Upper lobe of left lung (tissue), 6 donors: ENCODE results near the gene FMNL2. TPM values are rescaled to one million over a fixed set of nuclear protein-coding genes. Genes with fewer than 3 reads are reported as not detected.

Experiments
- ATAC-seq, 2 donors: fragments of 200-7000 bp; cut with Tn5 transposase; one replicate each; pipeline ENCODE4 v1.9.1; 2022; ENCODE audit warnings: mild to moderate bottlenecking in 2 of 2, moderate library complexity in 2 of 2; ENCODE audit not compliant: low FRiP score in 2 of 2
- DNase-seq, 2 donors: peaks; one replicate each; pipeline ENCODE4 v3.0.0-alpha.2; 2019 to 2020
- H3K27ac ChIP-seq, 4 donors: fragments of 200-600 bp; sonication (generic); one replicate each; pipeline ENCODE4 v1.5.1; 2016 to 2019
- H3K27me3 ChIP-seq, 4 donors: fragments of 200-600 bp; sonication (generic); one replicate each; pipeline ENCODE4 v1.5.1; 2017 to 2019
- H3K36me3 ChIP-seq, 4 donors: fragments of 200-600 bp; sonication (generic); one replicate each; pipeline ENCODE4 v1.5.1; 2016 to 2019
- H3K4me1 ChIP-seq, 4 donors: fragments of 200-600 bp; sonication (generic); one replicate each; pipeline ENCODE4 v1.5.1; 2018 to 2019
- H3K4me3 ChIP-seq, 4 donors: fragments of 200-600 bp; sonication (generic); one replicate each; pipeline ENCODE4 v1.5.1; 2017 to 2019; ENCODE audit warnings: mild to moderate bottlenecking in 2 of 4, moderate library complexity in 1 of 4
- H3K9me3 ChIP-seq, 4 donors: fragments of 200-600 bp; sonication (generic); one replicate each; pipeline ENCODE4 v1.5.1; 2018 to 2019
- CTCF ChIP-seq, 6 experiments: fragments of 450-650 bp in 4 of 6; fragments of 200-600 bp in 2 of 6; sonication (generic) in 2 of 6; IDR thresholded peaks; one replicate each; pipeline ENCODE4 v1.5.1; 2016 to 2019; ENCODE audit warnings: antibody characterized with exemption in 6 of 6
- EP300 ChIP-seq, 4 donors: sonication (generic); formaldehyde crosslinking; IDR thresholded peaks; one replicate each; pipeline ENCODE4 v1.5.1; 2017; ENCODE audit warnings: antibody characterized with exemption in 4 of 4, control low read depth in 2 of 4
- POLR2A ChIP-seq, 4 donors: fragments of 450-650 bp; IDR thresholded peaks; one replicate each; pipeline ENCODE4 v1.5.1; 2016 to 2017; ENCODE audit warnings: antibody characterized with exemption in 4 of 4, mild to moderate bottlenecking in 2 of 4
- POLR2AphosphoS5 ChIP-seq, 2 donors: sonication (generic); formaldehyde crosslinking; IDR thresholded peaks; one replicate each; pipeline ENCODE4 v1.5.1; 2017; ENCODE audit warnings: antibody characterized with exemption in 2 of 2
- WGBS, 2 donors: methylation state at CpG; one replicate each; pipeline ENCODE4 v1.1.5; 2017 to 2018; 5-methylcytosine and 5-hydroxymethylcytosine counted together
- total RNA-seq, 6 donors: library from RNA; depleted of rRNA in 4 of 6; stranded (reverse); fragments of >200 nt in 4 of 6; gene quantifications; one replicate each; pipeline versions ENCODE4 v1.1.0 to v1.2.1, GENCODE V29; 2016 to 2021
- donor health status: DM: no; HTN: no; CAD: no; lungs with moderate emphysema.
- donor health status: DM: no; HTN: yes; CAD: no; lungs with severe emphysema.

FMNL2 gene
- total RNA-seq, 6 donors from 2014 or later, result 49.9 to 160 (median 66.9) TPM

- Histone ChIP-seq H3K4me3 (no peak overlapping the region), H3K4me1 (peaks cover 0 to 8% (median 5%) of the 10 kb centered on the region in 4 donors), H3K36me3 (no peaks in the 10 kb centered on the region), H3K27ac (no peak overlapping the region), H3K9me3 (no peaks in the 10 kb centered on the region), H3K27me3 (no peaks in the 10 kb centered on the region)
- 88 to 89% methylated on average over 6 of the region's 6 CpGs for WGBS, 2 donors
- DNase-seq (no peak), ATAC-seq (no peak)
- no peak for TF ChIP-seq EP300 (IDR thresholded peaks at IDR 0.05)
- TF ChIP-seq POLR2A (IDR thresholded peaks at IDR 0.05), result no peak
- no peak for TF ChIP-seq POLR2AphosphoS5 (IDR thresholded peaks at IDR 0.05)
- TF ChIP-seq CTCF (IDR thresholded peaks at IDR 0.05), result no peak
Observed at GRCh38 chr2:152477347-152478092, 142.5 kb downstream of the FMNL2 start.

GRCh38 chr2:152479282-152479681 is 144.3 kb downstream of the FMNL2 start:
- H3K27me3 ChIP-seq, result no peaks in the 10 kb centered on the region
- H3K27ac ChIP-seq, result no peak overlapping the region
- ATAC-seq (no peak), DNase-seq (no peak)
- peaks cover 0 to 3% (median 1%) of the 10 kb centered on the region in 4 donors for H3K4me1 ChIP-seq
- TF ChIP-seq CTCF (IDR thresholded peaks at IDR 0.05) (no peak), POLR2A (IDR thresholded peaks at IDR 0.05) (no peak), POLR2AphosphoS5 (IDR thresholded peaks at IDR 0.05) (no peak), EP300 (IDR thresholded peaks at IDR 0.05) (no peak)
- WGBS, 2 donors, result 94 to 99% methylated on average over 3 of the region's 3 CpGs
- H3K36me3 ChIP-seq, result no peaks in the 10 kb centered on the region
- H3K9me3 ChIP-seq, result no peaks in the 10 kb centered on the region
- H3K4me3 ChIP-seq, result no peak overlapping the region

GRCh38 chr2:152480821-152481399 is 145.9 kb downstream of the FMNL2 start:
- Histone ChIP-seq H3K4me1 (peaks cover 3 to 8% (median 5%) of the 10 kb centered on the region in 4 donors), H3K27ac (no peak overlapping the region), H3K9me3 (no peaks in the 10 kb centered on the region), H3K36me3 (no peaks in the 10 kb centered on the region), H3K27me3 (no peaks in the 10 kb centered on the region), H3K4me3 (no peak overlapping the region)
- 78 to 83% methylated on average over 4 of the region's 4 CpGs for WGBS, 2 donors
- TF ChIP-seq CTCF (IDR thresholded peaks at IDR 0.05), result no peak
- TF ChIP-seq POLR2AphosphoS5 (IDR thresholded peaks at IDR 0.05), result no peak
- TF ChIP-seq POLR2A (IDR thresholded peaks at IDR 0.05), result no peak
- no peak for TF ChIP-seq EP300 (IDR thresholded peaks at IDR 0.05)
- ATAC-seq (no peak), DNase-seq (no peak)

- Histone ChIP-seq H3K9me3 (no peaks in the 10 kb centered on the region), H3K36me3 (no peaks in the 10 kb centered on the region), H3K4me1 (peaks cover 11 to 19% (median 14%) of the 10 kb centered on the region in 4 donors), H3K27ac (no peak overlapping the region), H3K4me3 (no peak overlapping the region), H3K27me3 (no peaks in the 10 kb centered on the region)
- TF ChIP-seq POLR2A (IDR thresholded peaks at IDR 0.05), result no peak
- no peak for TF ChIP-seq POLR2AphosphoS5 (IDR thresholded peaks at IDR 0.05)
- DNase-seq (no peak), ATAC-seq (no peak)
- 90 to 93% methylated on average over 5 of the region's 5 CpGs for WGBS, 2 donors
Observed at GRCh38 chr2:152481881-152482583, 147.1 kb downstream of the FMNL2 start.
